H1 (cell line): ENCODE data around the gene TMEM179B. TPM values are rescaled to one million over a fixed set of nuclear protein-coding genes. Genes with fewer than 3 reads are reported as not detected.

Experiments used
- CHD2 ChIP-seq: IDR thresholded peaks from 2 replicates; pipeline ENCODE4 v1.6.1; 2012; ENCODE audit warnings: low read length, improper control_type of control experiment
- polyA plus RNA-seq, 7 experiments: library from polyadenylated mRNA; depleted of rRNA in 3 of 7; stranded (reverse) in 5 of 7; unstranded in 2 of 7; fragments of >200 nt in 5 of 7; fragments of 200-250 nt in 2 of 7; gene quantifications; 1 replicate in 5 of 7; 2 replicates in 1 of 7; 4 replicates in 1 of 7; pipeline versions ENCODE4 v1.2.1 to v1.2.3, GENCODE V29; 2011 to 2013; ENCODE audit warnings: missing spikeins in 2 of 7, mixed read lengths in 2 of 7
- total RNA-seq: library from RNA; stranded (reverse); fragmentation: NEBNext Ultra II Directional; extraction: Animal tissue kit (Norgen Biotek cat#: 25700); gene quantifications from 2 replicates; pipeline ENCODE4 v1.2.1, GENCODE V29; 2021
- TF ChIP-seq, protein P1 (sequence below): fragments of 300-600 bp; sonication (generic); IDR thresholded peaks from 2 replicates; pipeline ENCODE4 v1.7.1; 2012; ENCODE audit warnings: low read length, moderate library complexity, mild to moderate bottlenecking, inconsistent platforms; ENCODE audit not compliant: insufficient replicate concordance

Gene TMEM179B
- total and polyA plus RNA-seq, 2 of the 8 experiments (the other 6 are each of a cell fraction or from before 2014, with no cell fraction given): 18.6 to 62.2 TPM

DNA sequence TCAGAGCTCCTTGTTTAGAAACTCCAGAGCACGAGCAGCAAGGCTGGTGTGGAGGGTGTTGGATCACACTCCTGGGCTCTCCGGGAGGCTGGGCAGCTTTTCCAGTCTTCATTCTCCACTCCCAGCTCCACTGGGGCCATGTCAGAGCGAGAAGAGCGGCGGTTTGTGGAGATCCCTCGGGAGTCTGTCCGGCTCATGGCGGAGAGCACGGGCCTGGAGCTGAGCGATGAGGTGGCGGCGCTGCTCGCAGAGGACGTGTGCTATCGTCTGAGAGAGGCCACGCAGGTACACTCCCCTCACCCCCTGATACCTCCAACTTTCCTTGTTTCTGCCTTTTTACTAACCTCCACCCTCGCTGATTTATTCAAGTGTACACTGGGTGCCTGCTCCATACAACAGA lies 11.6 kb upstream of the TMEM179B start (continued):
- TF ChIP-seq, protein P1, sequence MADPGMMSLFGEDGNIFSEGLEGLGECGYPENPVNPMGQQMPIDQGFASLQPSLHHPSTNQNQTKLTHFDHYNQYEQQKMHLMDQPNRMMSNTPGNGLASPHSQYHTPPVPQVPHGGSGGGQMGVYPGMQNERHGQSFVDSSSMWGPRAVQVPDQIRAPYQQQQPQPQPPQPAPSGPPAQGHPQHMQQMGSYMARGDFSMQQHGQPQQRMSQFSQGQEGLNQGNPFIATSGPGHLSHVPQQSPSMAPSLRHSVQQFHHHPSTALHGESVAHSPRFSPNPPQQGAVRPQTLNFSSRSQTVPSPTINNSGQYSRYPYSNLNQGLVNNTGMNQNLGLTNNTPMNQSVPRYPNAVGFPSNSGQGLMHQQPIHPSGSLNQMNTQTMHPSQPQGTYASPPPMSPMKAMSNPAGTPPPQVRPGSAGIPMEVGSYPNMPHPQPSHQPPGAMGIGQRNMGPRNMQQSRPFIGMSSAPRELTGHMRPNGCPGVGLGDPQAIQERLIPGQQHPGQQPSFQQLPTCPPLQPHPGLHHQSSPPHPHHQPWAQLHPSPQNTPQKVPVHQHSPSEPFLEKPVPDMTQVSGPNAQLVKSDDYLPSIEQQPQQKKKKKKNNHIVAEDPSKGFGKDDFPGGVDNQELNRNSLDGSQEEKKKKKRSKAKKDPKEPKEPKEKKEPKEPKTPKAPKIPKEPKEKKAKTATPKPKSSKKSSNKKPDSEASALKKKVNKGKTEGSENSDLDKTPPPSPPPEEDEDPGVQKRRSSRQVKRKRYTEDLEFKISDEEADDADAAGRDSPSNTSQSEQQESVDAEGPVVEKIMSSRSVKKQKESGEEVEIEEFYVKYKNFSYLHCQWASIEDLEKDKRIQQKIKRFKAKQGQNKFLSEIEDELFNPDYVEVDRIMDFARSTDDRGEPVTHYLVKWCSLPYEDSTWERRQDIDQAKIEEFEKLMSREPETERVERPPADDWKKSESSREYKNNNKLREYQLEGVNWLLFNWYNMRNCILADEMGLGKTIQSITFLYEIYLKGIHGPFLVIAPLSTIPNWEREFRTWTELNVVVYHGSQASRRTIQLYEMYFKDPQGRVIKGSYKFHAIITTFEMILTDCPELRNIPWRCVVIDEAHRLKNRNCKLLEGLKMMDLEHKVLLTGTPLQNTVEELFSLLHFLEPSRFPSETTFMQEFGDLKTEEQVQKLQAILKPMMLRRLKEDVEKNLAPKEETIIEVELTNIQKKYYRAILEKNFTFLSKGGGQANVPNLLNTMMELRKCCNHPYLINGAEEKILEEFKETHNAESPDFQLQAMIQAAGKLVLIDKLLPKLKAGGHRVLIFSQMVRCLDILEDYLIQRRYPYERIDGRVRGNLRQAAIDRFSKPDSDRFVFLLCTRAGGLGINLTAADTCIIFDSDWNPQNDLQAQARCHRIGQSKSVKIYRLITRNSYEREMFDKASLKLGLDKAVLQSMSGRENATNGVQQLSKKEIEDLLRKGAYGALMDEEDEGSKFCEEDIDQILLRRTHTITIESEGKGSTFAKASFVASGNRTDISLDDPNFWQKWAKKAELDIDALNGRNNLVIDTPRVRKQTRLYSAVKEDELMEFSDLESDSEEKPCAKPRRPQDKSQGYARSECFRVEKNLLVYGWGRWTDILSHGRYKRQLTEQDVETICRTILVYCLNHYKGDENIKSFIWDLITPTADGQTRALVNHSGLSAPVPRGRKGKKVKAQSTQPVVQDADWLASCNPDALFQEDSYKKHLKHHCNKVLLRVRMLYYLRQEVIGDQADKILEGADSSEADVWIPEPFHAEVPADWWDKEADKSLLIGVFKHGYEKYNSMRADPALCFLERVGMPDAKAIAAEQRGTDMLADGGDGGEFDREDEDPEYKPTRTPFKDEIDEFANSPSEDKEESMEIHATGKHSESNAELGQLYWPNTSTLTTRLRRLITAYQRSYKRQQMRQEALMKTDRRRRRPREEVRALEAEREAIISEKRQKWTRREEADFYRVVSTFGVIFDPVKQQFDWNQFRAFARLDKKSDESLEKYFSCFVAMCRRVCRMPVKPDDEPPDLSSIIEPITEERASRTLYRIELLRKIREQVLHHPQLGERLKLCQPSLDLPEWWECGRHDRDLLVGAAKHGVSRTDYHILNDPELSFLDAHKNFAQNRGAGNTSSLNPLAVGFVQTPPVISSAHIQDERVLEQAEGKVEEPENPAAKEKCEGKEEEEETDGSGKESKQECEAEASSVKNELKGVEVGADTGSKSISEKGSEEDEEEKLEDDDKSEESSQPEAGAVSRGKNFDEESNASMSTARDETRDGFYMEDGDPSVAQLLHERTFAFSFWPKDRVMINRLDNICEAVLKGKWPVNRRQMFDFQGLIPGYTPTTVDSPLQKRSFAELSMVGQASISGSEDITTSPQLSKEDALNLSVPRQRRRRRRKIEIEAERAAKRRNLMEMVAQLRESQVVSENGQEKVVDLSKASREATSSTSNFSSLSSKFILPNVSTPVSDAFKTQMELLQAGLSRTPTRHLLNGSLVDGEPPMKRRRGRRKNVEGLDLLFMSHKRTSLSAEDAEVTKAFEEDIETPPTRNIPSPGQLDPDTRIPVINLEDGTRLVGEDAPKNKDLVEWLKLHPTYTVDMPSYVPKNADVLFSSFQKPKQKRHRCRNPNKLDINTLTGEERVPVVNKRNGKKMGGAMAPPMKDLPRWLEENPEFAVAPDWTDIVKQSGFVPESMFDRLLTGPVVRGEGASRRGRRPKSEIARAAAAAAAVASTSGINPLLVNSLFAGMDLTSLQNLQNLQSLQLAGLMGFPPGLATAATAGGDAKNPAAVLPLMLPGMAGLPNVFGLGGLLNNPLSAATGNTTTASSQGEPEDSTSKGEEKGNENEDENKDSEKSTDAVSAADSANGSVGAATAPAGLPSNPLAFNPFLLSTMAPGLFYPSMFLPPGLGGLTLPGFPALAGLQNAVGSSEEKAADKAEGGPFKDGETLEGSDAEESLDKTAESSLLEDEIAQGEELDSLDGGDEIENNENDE: no peak
- TF ChIP-seq CHD2: no peak
